ENCODE measurements around the gene SMIM31. TPM values are rescaled to one million over a fixed set of nuclear protein-coding genes. Genes with fewer than 3 reads are reported as not detected.

Gene SMIM31
- not detected in 2 replicates for total RNA-seq

DNA sequence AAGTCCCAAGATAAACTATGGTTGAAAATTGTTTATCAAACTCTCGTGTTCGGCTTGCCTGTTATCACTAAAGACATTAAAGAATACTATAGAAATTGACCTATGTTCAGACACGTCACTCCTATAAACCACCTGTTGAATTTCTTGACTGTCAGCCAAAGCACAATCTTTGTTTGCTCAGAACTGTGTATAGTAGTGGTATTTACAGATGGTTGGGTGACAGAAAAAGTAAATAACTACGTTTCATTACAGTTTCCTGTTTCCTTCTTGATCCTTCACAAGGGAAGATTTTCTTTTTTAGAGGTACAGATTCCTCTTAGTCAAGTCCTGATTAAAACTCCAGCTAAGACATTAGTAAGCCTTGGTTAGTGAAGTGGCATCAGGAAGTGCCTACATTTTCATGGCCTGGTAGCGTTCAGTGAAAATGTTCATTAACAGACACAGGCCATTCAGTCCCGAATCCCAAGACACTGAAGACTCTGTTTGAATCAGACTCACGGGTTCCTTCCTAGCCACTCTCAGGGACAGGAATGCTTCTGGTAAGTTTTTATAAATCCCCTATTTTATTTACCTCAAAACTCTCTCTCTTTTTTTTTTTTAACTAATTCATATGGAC, at the start of gene SMIM31:
SMIM31 (plus strand) TSS at position 259 of the 616 bp plus-strand sequence. CDS start 16,313 bp downstream, outside the sequence.

Other genes starting within 250 kb of the SMIM31 start
- gene APELA, start 123.0 kb downstream of the SMIM31 start, total RNA-seq, result not detected in 2 replicates
- gene TRIM61, start 223.5 kb downstream of the SMIM31 start, total RNA-seq, result 3.3 and 4.6 TPM in 2 replicates

Measured in pericardium fibroblast (primary cell).